HepG2 (cell line): Measurements from ENCODE around the gene DEPDC5. TPM values are rescaled to one million over a fixed set of nuclear protein-coding genes. Genes with fewer than 3 reads are reported as not detected.
A peak's percentile ranks its signal among the peaks of the same experiment; 100 is the strongest.

Source experiments
- ELF1 ChIP-seq: sonication (generic); formaldehyde crosslinking; IDR thresholded peaks from 2 replicates; pipeline ENCODE4 v1.4.0; 2020; ENCODE audit warnings: missing genetic modification reagents
- GATAD2A ChIP-seq: IDR thresholded peaks from 2 replicates; pipeline ENCODE4 v1.6.1; 2016
- HNF4A ChIP-seq: sonication (generic); formaldehyde crosslinking; IDR thresholded peaks from 2 replicates; pipeline ENCODE4 v1.4.0; 2020; ENCODE audit warnings: missing genetic modification reagents
- PLRG1 ChIP-seq: fragments of 450-650 bp; conservative IDR thresholded peaks from 2 replicates; pipeline ENCODE4 v1.6.1; 2016
- RARA ChIP-seq: IDR thresholded peaks from 2 replicates; pipeline ENCODE4 v1.6.1; 2016; ENCODE audit warnings: missing genetic modification reagents, missing compliant biosample characterization
- SALL2 ChIP-seq: sonication (generic); formaldehyde crosslinking; IDR thresholded peaks from 2 replicates; pipeline ENCODE4 v1.8.1; 2023; ENCODE audit warnings: mild to moderate bottlenecking, missing genetic modification reagents, inconsistent platforms
- SNAPC4 ChIP-seq: sonication (generic); formaldehyde crosslinking; IDR thresholded peaks from 2 replicates; pipeline ENCODE4 v1.4.0; 2020; ENCODE audit warnings: mild to moderate bottlenecking, missing genetic modification reagents
- SOX6 ChIP-seq, 2 experiments: fragments of 450-650 bp in 1 of 2; sonication (generic) in 1 of 2; formaldehyde crosslinking in 1 of 2; IDR thresholded peaks; 2 replicates each; pipeline versions ENCODE4 v1.4.0 to v1.6.1; 2017 to 2020; ENCODE audit warnings: antibody characterized with exemption in 1 of 2, mild to moderate bottlenecking in 1 of 2, missing genetic modification reagents in 1 of 2
- TRAFD1 ChIP-seq: sonication (generic); formaldehyde crosslinking; IDR thresholded peaks from 2 replicates; pipeline ENCODE4 v1.5.1; 2020; ENCODE audit warnings: missing genetic modification reagents, mild to moderate bottlenecking, borderline replicate concordance
- ZNF136 ChIP-seq: sonication (generic); formaldehyde crosslinking; IDR thresholded peaks from 2 replicates; pipeline ENCODE4 v1.8.1; 2022; ENCODE audit warnings: low read depth, mild to moderate bottlenecking, moderate library complexity, missing genetic modification reagents
- ZNF160 ChIP-seq: sonication (generic); formaldehyde crosslinking; IDR thresholded peaks from 2 replicates; pipeline ENCODE4 v1.8.0; 2022; ENCODE audit warnings: mild to moderate bottlenecking, inconsistent platforms, missing genetic modification reagents
- ZNF292 ChIP-seq: sonication (generic); formaldehyde crosslinking; IDR thresholded peaks from 2 replicates; pipeline ENCODE4 v1.8.1; 2022; ENCODE audit warnings: mild to moderate bottlenecking, low read depth, missing genetic modification reagents, borderline replicate concordance
- ZNF580 ChIP-seq: IDR thresholded peaks from 2 replicates; pipeline ENCODE4 v1.6.1; 2016; ENCODE audit warnings: low read depth, borderline replicate concordance
- ZNF644 ChIP-seq: IDR thresholded peaks from 2 replicates; pipeline ENCODE4 v1.6.1; 2016; ENCODE audit warnings: low read depth
- polyA plus RNA-seq, 8 experiments: library from polyadenylated mRNA; depleted of rRNA in 3 of 8; stranded (reverse) in 7 of 8; unstranded in 1 of 8; fragments of >200 nt; fragmentation: Illumina TruSeq in 4 of 8; extraction: Trizol in 4 of 8; gene quantifications; 2 replicates each; pipeline versions ENCODE4 v1.2.1 to v1.2.3, GENCODE V29; 2011 to 2016; ENCODE audit warnings: low read depth in 4 of 8, missing spikeins in 1 of 8, mixed read lengths in 1 of 8; ENCODE audit not compliant: insufficient read depth in 1 of 8
- total RNA-seq, 5 experiments: library from RNA; depleted of rRNA; stranded (reverse); fragments of >200 nt; fragmentation: Illumina TruSeq; extraction: Trizol; gene quantifications; 2 replicates each; pipeline ENCODE4 v1.2.3, GENCODE V29; 2016; ENCODE audit warnings: low read depth in 1 of 5
- TF ChIP-seq, protein P1 (sequence below): sonication (generic); formaldehyde crosslinking; IDR thresholded peaks from 2 replicates; pipeline ENCODE4 v1.5.1; 2020; ENCODE audit warnings: missing genetic modification reagents, mild to moderate bottlenecking, borderline replicate concordance
- TF ChIP-seq, protein P2 (sequence below), 2 experiments: sonication (generic) in 1 of 2; formaldehyde crosslinking in 1 of 2; IDR thresholded peaks; 2 replicates each; pipeline versions ENCODE4 v1.4.0 to v1.6.1; 2018 to 2020; ENCODE audit warnings: missing genetic modification reagents in 2 of 2, borderline replicate concordance in 1 of 2, low read depth in 1 of 2, mild to moderate bottlenecking in 1 of 2, missing biosample characterization in 1 of 2

DEPDC5 gene
- total and polyA plus RNA-seq, 2 of the 13 experiments (the other 11 are each of a cell fraction or from before 2014, with no cell fraction given): 9.8 to 12.4 TPM

DNA sequence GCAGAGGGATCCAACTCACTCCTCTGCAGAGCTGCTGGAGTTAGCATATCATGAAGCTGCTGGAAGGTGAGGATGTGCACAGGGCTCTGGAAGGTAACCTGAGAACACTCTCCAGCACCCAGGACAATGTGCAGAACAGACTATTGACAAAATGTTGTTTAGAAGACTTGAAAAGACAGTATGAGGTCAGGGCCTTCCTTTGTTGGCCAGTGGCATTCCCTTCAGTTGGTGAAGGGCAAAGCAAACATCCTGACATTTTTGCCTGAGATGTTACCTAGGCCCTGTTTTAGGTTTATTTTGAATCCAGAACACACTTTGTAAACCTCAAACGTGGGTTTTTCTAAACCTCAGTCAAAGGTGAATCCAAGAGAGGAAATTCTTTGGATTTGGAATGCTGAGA is 67.8 kb downstream of the DEPDC5 start (continued):
- TF ChIP-seq ZNF644 (CRISPR knock-in tag) (no peak), TRAFD1 (CRISPR knock-in tag) (no peak), HNF4A (no peak), ZNF160 (CRISPR knock-in tag) (no peak), SALL2 (CRISPR knock-in tag) (no peak), SOX6 (IDR thresholded peaks at IDR 0.05) (no peak), SOX6 (CRISPR knock-in tag; IDR thresholded peaks at IDR 0.05) (0 out of 2 replicates have a peak, but pooled peaks have one; percentile 42), ZNF136 (CRISPR knock-in tag) (no peak), GATAD2A (CRISPR knock-in tag) (0 out of 2 replicates have a peak, but pooled peaks have one; percentile 22), ZNF580 (CRISPR knock-in tag) (no peak), SNAPC4 (CRISPR knock-in tag) (no peak), RARA (CRISPR knock-in tag) (peak; percentile 53), ELF1 (CRISPR knock-in tag) (no peak), ZNF292 (CRISPR knock-in tag) (no peak), PLRG1 (no peak)
- TF ChIP-seq, protein P1, sequence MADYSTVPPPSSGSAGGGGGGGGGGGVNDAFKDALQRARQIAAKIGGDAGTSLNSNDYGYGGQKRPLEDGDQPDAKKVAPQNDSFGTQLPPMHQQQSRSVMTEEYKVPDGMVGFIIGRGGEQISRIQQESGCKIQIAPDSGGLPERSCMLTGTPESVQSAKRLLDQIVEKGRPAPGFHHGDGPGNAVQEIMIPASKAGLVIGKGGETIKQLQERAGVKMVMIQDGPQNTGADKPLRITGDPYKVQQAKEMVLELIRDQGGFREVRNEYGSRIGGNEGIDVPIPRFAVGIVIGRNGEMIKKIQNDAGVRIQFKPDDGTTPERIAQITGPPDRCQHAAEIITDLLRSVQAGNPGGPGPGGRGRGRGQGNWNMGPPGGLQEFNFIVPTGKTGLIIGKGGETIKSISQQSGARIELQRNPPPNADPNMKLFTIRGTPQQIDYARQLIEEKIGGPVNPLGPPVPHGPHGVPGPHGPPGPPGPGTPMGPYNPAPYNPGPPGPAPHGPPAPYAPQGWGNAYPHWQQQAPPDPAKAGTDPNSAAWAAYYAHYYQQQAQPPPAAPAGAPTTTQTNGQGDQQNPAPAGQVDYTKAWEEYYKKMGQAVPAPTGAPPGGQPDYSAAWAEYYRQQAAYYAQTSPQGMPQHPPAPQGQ (CRISPR knock-in tag): no peak
- TF ChIP-seq, protein P2, sequence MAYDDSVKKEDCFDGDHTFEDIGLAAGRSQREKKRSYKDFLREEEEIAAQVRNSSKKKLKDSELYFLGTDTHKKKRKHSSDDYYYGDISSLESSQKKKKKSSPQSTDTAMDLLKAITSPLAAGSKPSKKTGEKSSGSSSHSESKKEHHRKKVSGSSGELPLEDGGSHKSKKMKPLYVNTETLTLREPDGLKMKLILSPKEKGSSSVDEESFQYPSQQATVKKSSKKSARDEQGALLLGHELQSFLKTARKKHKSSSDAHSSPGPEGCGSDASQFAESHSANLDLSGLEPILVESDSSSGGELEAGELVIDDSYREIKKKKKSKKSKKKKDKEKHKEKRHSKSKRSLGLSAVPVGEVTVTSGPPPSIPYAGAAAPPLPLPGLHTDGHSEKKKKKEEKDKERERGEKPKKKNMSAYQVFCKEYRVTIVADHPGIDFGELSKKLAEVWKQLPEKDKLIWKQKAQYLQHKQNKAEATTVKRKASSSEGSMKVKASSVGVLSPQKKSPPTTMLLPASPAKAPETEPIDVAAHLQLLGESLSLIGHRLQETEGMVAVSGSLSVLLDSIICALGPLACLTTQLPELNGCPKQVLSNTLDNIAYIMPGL (CRISPR knock-in tag; IDR thresholded peaks at IDR 0.05; ENCODE audit: borderline replicate concordance in 1 of 2, low read depth in 1 of 2): no peak
